AML-193 (cell line): ENCODE measurements around the gene TRMT61A.
"Not testable (repeated sequence)": the region's sequence is repeated elsewhere in the genome, so short reads cannot be mapped to it uniquely, and the experiment has no call there.

Experiments
- DNase-seq, 2 experiments: peaks; one replicate each; lab custom pipeline; 2025; lab: John Stamatoyannopoulos, UW

Gene TRMT61A

GRCh38 chr14:103508521-103509329 is 20.3 kb upstream of the TRMT61A start:
- no peak for DNase-seq

- DNase-seq, result no peak
These were observed 18.9 kb upstream of the TRMT61A start for GRCh38 chr14:103509864-103510723.

GRCh38 chr14:103510724-103511693 is 18.0 kb upstream of the TRMT61A start:
- DNase-seq, result no peak

- not testable (repeated sequence) for DNase-seq
These were observed 16.8 kb upstream of the TRMT61A start for GRCh38 chr14:103512180-103512579.

GRCh38 chr14:103512701-103513611 is 16.0 kb upstream of the TRMT61A start:
- DNase-seq, result no peak

- no peak for DNase-seq
These were observed 14.2 kb upstream of the TRMT61A start for GRCh38 chr14:103514596-103515421.

GRCh38 chr14:103516426-103517173 is 12.4 kb upstream of the TRMT61A start:
- DNase-seq, result no peak

- no peak for DNase-seq
These were observed 11.8 kb upstream of the TRMT61A start for GRCh38 chr14:103517174-103517566.

- no peak for DNase-seq
These were observed 11.1 kb upstream of the TRMT61A start for GRCh38 chr14:103517721-103518421.

- DNase-seq, result peak; percentile 32 to 33
These were observed 10.5 kb upstream of the TRMT61A start for GRCh38 chr14:103518422-103519042.

- peak; percentile 36 to 44 for DNase-seq
These were observed 9.8 kb upstream of the TRMT61A start for GRCh38 chr14:103519043-103519836.

- DNase-seq, result no peak
These were observed 9.2 kb upstream of the TRMT61A start for GRCh38 chr14:103519837-103520212.

- DNase-seq, result no peak
These were observed 8.7 kb upstream of the TRMT61A start for GRCh38 chr14:103520269-103520656.

GRCh38 chr14:103520657-103521437 is 8.1 kb upstream of the TRMT61A start:
- peak; percentile 73 to 81 for DNase-seq

- no peak for DNase-seq
These were observed 7.5 kb upstream of the TRMT61A start for GRCh38 chr14:103521438-103521950.

- no peak for DNase-seq
These were observed 6.9 kb upstream of the TRMT61A start for GRCh38 chr14:103521951-103522563.
